ENCODE data around the gene PEX5L. TPM values are rescaled to one million over a fixed set of nuclear protein-coding genes. Genes with fewer than 3 reads are reported as not detected.

The PEX5L gene
- total and polyA plus RNA-seq, 2 donors: 0.03 to 0.11 TPM

DNA sequence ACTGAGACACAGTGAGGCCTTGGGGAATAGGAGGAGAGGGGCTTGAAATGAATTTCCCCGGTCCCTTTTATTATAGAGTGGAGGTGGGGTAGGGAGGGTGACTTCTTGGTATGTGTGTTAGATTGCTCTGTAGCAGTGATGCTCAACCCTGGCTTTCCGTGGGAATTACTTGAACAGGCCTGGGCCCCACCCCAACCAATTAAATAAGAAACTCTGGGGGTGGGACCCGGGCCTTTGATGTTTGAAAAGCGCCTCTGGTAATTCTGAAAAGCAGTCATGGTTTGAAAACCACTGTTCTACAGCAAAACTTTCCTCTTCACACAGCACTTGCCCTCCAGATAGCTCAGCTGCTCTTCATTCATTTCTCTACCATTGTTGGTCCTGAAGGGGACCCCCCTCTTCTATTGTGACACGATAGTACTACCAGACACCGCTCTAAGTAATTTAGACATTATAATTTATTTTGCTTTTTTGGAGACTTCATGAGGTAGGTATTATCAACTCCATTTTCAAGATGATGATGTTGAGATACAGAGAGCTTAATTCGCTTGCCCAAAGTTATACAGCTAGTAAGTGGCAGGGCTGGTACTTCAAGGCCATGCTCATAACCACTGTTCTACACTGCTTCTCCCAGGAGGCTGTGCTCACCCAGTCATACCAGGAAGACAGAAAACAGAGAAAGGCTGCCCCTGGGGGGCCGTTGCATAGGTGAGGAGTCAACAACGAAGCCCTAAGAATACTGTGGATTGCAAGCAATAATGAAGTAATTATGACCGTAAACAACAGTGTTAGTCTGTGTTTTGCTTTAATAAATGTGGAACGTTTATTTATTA lies 176.2 kb downstream of the PEX5L start:
- Histone ChIP-seq H3K4me1 (ENCODE audit: insufficient read depth) (no peaks in the 10 kb centered on the region), H3K4me3 (ENCODE audit: low read depth, low read length) (no peak overlapping the region), H3K36me3 (ENCODE audit: insufficient read depth) (no peaks in the 10 kb centered on the region), H3K27ac (ENCODE audit: low read depth) (no peak overlapping the region)
- DNase-seq (ENCODE audit: extremely low spot score): no peak
- 77% methylated on average over 11 of the region's 11 CpGs for WGBS

GRCh38 chr3:179853176-179853575 lies 183.6 kb downstream of the PEX5L start:
- Histone ChIP-seq H3K36me3 (ENCODE audit: insufficient read depth) (no peaks in the 10 kb centered on the region), H3K4me3 (ENCODE audit: low read depth, low read length) (no peak overlapping the region), H3K4me1 (ENCODE audit: insufficient read depth) (no peaks in the 10 kb centered on the region), H3K27ac (ENCODE audit: low read depth) (no peak overlapping the region)
- no peak for DNase-seq (ENCODE audit: extremely low spot score)
- 48% methylated on average over 2 of the region's 2 CpGs for WGBS

GRCh38 chr3:179852142-179852905 lies 184.4 kb downstream of the PEX5L start:
- no peak for DNase-seq (ENCODE audit: extremely low spot score)
- H3K36me3 ChIP-seq (ENCODE audit: insufficient read depth): no peaks in the 10 kb centered on the region
- H3K4me3 ChIP-seq (ENCODE audit: low read depth, low read length): no peak overlapping the region
- WGBS: 55% methylated on average over 5 of the region's 5 CpGs
- H3K4me1 ChIP-seq (ENCODE audit: insufficient read depth): no peaks in the 10 kb centered on the region
- no peak overlapping the region for H3K27ac ChIP-seq (ENCODE audit: low read depth)

GRCh38 chr3:179848711-179849110 lies 188.0 kb downstream of the PEX5L start:
- no peaks in the 10 kb centered on the region for H3K36me3 ChIP-seq (ENCODE audit: insufficient read depth)
- H3K4me3 ChIP-seq (ENCODE audit: low read depth, low read length): no peak overlapping the region
- DNase-seq (ENCODE audit: extremely low spot score): no peak
- 72% methylated on average over 2 of the region's 2 CpGs for WGBS
- H3K4me1 ChIP-seq (ENCODE audit: insufficient read depth): no peaks in the 10 kb centered on the region
- H3K27ac ChIP-seq (ENCODE audit: low read depth): no peak overlapping the region

GRCh38 chr3:179842061-179842460 lies 194.7 kb downstream of the PEX5L start:
- Histone ChIP-seq H3K27ac (ENCODE audit: low read depth) (no peak overlapping the region), H3K4me1 (ENCODE audit: insufficient read depth) (no peaks in the 10 kb centered on the region), H3K4me3 (ENCODE audit: low read depth, low read length) (no peak overlapping the region), H3K36me3 (ENCODE audit: insufficient read depth) (no peaks in the 10 kb centered on the region)
- DNase-seq (ENCODE audit: extremely low spot score): no peak
- 26% methylated on average over 3 of the region's 3 CpGs for WGBS

- Histone ChIP-seq H3K4me1 (ENCODE audit: insufficient read depth) (no peaks in the 10 kb centered on the region), H3K36me3 (ENCODE audit: insufficient read depth) (no peaks in the 10 kb centered on the region), H3K27ac (ENCODE audit: low read depth) (no peak overlapping the region), H3K4me3 (ENCODE audit: low read depth, low read length) (no peak overlapping the region)
- whole genome bisulfite sequencing: 64% methylated on average over 7 of the region's 7 CpGs
- DNase-seq (ENCODE audit: extremely low spot score): no peak
Measured at GRCh38 chr3:179840985-179841384, 195.8 kb downstream of the PEX5L start.

DNA sequence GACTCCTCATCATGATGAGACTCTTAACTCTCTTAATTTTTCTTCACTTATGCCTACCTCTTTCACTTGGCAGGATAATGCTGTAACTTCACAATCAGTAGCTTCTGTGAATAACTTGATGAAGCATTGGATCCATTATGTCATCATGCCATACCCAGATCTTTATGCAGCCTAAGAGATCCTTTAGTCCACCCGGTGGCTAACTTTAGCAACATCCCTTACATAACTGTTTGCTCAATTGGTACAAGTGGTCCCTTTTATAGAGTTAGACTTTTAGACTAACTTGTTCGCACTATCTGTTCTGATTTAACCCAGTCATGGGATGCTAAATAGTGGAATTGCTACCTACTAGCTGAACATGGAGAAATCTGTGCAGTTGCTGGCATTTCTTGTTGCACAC lies 199.4 kb downstream of the PEX5L start:
- Histone ChIP-seq H3K4me3 (ENCODE audit: low read depth, low read length) (no peak overlapping the region), H3K27ac (ENCODE audit: low read depth) (no peak overlapping the region), H3K4me1 (ENCODE audit: insufficient read depth) (no peaks in the 10 kb centered on the region), H3K36me3 (ENCODE audit: insufficient read depth) (no peaks in the 10 kb centered on the region)
- WGBS: 76% methylated on average over 2 of the region's 2 CpGs
- no peak for DNase-seq (ENCODE audit: extremely low spot score)

GRCh38 chr3:179833294-179833693 lies 203.4 kb downstream of the PEX5L start:
- Histone ChIP-seq H3K27ac (ENCODE audit: low read depth) (no peak overlapping the region), H3K4me1 (ENCODE audit: insufficient read depth) (no peaks in the 10 kb centered on the region), H3K4me3 (ENCODE audit: low read depth, low read length) (no peak overlapping the region), H3K36me3 (ENCODE audit: insufficient read depth) (no peaks in the 10 kb centered on the region)
- DNase-seq (ENCODE audit: extremely low spot score): no peak

DNA sequence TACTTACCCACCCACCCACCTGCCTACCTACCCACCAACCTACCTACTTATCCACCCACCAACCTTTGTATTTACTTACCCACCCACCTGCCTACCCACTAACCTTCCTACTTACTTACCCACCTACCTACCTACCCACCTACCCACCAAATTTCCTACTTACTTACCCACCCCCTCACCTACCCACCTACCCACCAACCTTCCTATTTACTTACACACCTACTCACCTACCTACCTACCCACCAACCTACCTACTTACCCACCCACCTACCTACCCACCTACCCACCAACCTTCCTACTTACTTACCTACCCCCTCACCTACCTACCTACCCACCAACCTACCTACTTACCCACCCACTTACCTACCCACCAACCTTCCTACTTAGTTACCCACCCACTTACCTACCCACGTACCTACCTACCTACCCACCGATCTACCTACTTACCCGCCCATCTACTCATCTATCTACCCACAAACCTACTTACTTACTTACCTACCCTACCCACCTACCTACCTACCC lies 204.3 kb downstream of the PEX5L start:
- DNase-seq (ENCODE audit: extremely low spot score): no peak
- Histone ChIP-seq H3K36me3 (ENCODE audit: insufficient read depth) (no peaks in the 10 kb centered on the region), H3K4me3 (ENCODE audit: low read depth, low read length) (no peak overlapping the region), H3K4me1 (ENCODE audit: insufficient read depth) (no peaks in the 10 kb centered on the region), H3K27ac (ENCODE audit: low read depth) (no peak overlapping the region)
- WGBS: 93% methylated on average over 3 of the region's 3 CpGs

DNA sequence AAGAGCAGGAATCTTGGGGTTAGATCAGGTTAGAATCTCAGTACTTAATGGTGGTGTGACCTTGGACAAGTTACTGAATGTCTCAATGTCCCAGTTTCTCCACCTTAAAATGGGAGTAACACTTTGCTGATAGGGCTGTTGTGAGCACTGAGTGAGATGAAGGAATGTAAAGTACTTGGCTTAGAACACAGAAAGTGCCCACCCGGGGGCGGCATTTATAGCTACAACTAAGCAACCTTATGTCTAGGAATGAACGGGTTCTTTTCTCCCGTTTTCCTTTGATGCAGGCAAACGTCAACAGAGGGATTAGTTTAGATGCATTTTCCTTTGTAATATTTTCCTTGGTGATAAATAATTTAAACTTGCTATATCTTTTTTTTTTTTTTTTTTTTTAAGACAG lies 207.3 kb downstream of the PEX5L start:
- WGBS: 38% methylated on average over 5 of the region's 5 CpGs
- H3K4me3 ChIP-seq (ENCODE audit: low read depth, low read length): no peak overlapping the region
- no peak for DNase-seq (ENCODE audit: extremely low spot score)
- no peak overlapping the region for H3K27ac ChIP-seq (ENCODE audit: low read depth)
- no peaks in the 10 kb centered on the region for H3K4me1 ChIP-seq (ENCODE audit: insufficient read depth)
- no peaks in the 10 kb centered on the region for H3K36me3 ChIP-seq (ENCODE audit: insufficient read depth)

DNA sequence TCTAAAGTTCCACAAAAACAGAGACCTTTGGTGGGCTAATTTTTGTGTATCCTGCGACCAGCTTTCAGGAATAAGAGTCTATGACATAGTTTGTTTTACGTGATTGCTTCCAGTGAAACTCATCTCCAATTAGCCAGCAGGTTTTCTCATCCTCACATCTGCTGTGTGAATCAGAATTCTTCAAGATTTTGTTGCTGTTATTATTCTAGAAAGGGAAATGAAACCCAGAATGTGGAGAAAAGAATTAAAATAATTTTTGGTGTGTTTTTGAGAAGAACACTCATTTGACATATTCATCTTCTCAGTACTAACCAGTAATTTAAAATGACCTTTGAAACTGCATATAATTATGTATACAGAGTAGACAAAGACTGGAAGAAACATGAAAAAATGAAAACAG lies 208.0 kb downstream of the PEX5L start:
- H3K27ac ChIP-seq (ENCODE audit: low read depth): no peak overlapping the region
- H3K4me3 ChIP-seq (ENCODE audit: low read depth, low read length): no peak overlapping the region
- no peaks in the 10 kb centered on the region for H3K36me3 ChIP-seq (ENCODE audit: insufficient read depth)
- H3K4me1 ChIP-seq (ENCODE audit: insufficient read depth): no peaks in the 10 kb centered on the region
- WGBS: 76% methylated on average over 2 of the region's 2 CpGs
- no peak for DNase-seq (ENCODE audit: extremely low spot score)

- WGBS: 11% methylated on average over 1 of the region's 1 CpG
- H3K4me1 ChIP-seq (ENCODE audit: insufficient read depth): no peaks in the 10 kb centered on the region
- H3K36me3 ChIP-seq (ENCODE audit: insufficient read depth): no peaks in the 10 kb centered on the region
- no peak overlapping the region for H3K27ac ChIP-seq (ENCODE audit: low read depth)
- DNase-seq (ENCODE audit: extremely low spot score): no peak
- no peak overlapping the region for H3K4me3 ChIP-seq (ENCODE audit: low read depth, low read length)
Measured at GRCh38 chr3:179826247-179826637, 210.5 kb downstream of the PEX5L start.

- no peaks in the 10 kb centered on the region for H3K4me1 ChIP-seq (ENCODE audit: insufficient read depth)
- H3K27ac ChIP-seq (ENCODE audit: low read depth): no peak overlapping the region
- no peak overlapping the region for H3K4me3 ChIP-seq (ENCODE audit: low read depth, low read length)
- no peaks in the 10 kb centered on the region for H3K36me3 ChIP-seq (ENCODE audit: insufficient read depth)
- 65% methylated on average over 6 of the region's 6 CpGs for WGBS
- DNase-seq (ENCODE audit: extremely low spot score): no peak
Measured at GRCh38 chr3:179825527-179826246, 211.1 kb downstream of the PEX5L start.
